Activated CD8-positive, alpha-beta T cell treated with anti-CD3 and anti-CD28 coated beads, Interleukin-2, amount 10 ng/mL, durations not matched to agents 7 days and 5 days (primary cell): ENCODE measurements around the gene LSM4. TPM values are rescaled to one million over a fixed set of nuclear protein-coding genes. Genes with fewer than 3 reads are reported as not detected.

Experiments used
- ATAC-seq: fragments of 150-1000 bp; cut with Tn5 transposase; one replicate; pipeline ENCODE4 v1.10.0; 2021; ENCODE audit warnings: moderate library complexity
- CTCF ChIA-PET: fragments of 350-600 bp; sonication (Branson Sonifier 250); formaldehyde crosslinking; loops from one replicate; lab custom pipeline; 2021; ENCODE audit warnings: antibody characterized with exemption; lab: Charles Lee
- POLR2A ChIA-PET: fragments of 350-600 bp; sonication (Branson Sonifier 250); formaldehyde crosslinking; loops from one replicate; lab custom pipeline; 2021; ENCODE audit warnings: antibody characterized with exemption; lab: Charles Lee
- DNase-seq: peaks from one replicate; pipeline ENCODE4 v3.0.0-alpha.2; 2020
- H3K27ac Mint-ChIP-seq: one replicate; pipeline ENCODE4 v1.8.0; 2021; ENCODE audit warnings: mild to moderate bottlenecking, mixed read lengths
- H3K27me3 Mint-ChIP-seq: one replicate; pipeline ENCODE4 v1.8.0; 2021; ENCODE audit warnings: low read depth, mixed read lengths
- H3K36me3 Mint-ChIP-seq: one replicate; pipeline ENCODE4 v1.8.0; 2021; ENCODE audit warnings: low read depth, mixed read lengths
- H3K4me1 Mint-ChIP-seq: one replicate; pipeline ENCODE4 v1.8.0; 2021; ENCODE audit warnings: low read depth, mixed read lengths
- H3K4me3 Mint-ChIP-seq: one replicate; pipeline ENCODE4 v1.8.0; 2021; ENCODE audit warnings: mild to moderate bottlenecking, mixed read lengths
- H3K9me3 Mint-ChIP-seq: one replicate; pipeline ENCODE4 v1.8.0; 2022; ENCODE audit warnings: mixed read lengths; ENCODE audit not compliant: insufficient read depth
- total RNA-seq, 2 experiments: library from RNA; stranded (reverse); gene quantifications; one replicate each; pipeline ENCODE4 v1.2.3, GENCODE V29; 2021

The LSM4 gene
- total RNA-seq, 2 experiments from 2014 or later: 199 to 215 TPM

GRCh38 chr19:18274219-18274780 lies 48.6 kb downstream of the LSM4 start, which contains the start of gene IQCN:
IQCN (minus strand) TSS chr19:18274452; CDS start chr19:18269478, 4,974 bp downstream.
- Mint-ChIP-seq H3K27me3 (no peaks in the 10 kb centered on the region), H3K36me3 (peaks cover 43% of the 10 kb centered on the region), H3K9me3 (no peaks in the 10 kb centered on the region), H3K27ac (peak within 1 kb of the TSS; percentile 57), H3K4me1 (peaks cover 48% of the 10 kb centered on the region), H3K4me3 (no peak within 1 kb of the TSS)
- DNase-seq: peak; percentile 62
- ChIA-PET CTCF (interaction anchor here (1.2 to 8.9 kb wide), 6 partner anchors 23 to 115 kb away, joined by 3 to 464 read pairs (median 8); partner anchors contain the start of gene LSM4), POLR2A (interaction anchor here (0.9 to 1.6 kb wide), 5 partner anchors 18 to 54 kb away, joined by 3 to 5 read pairs (median 3); partner anchors contain the start of gene LSM4)
- peak; percentile 24 for ATAC-seq

DNA sequence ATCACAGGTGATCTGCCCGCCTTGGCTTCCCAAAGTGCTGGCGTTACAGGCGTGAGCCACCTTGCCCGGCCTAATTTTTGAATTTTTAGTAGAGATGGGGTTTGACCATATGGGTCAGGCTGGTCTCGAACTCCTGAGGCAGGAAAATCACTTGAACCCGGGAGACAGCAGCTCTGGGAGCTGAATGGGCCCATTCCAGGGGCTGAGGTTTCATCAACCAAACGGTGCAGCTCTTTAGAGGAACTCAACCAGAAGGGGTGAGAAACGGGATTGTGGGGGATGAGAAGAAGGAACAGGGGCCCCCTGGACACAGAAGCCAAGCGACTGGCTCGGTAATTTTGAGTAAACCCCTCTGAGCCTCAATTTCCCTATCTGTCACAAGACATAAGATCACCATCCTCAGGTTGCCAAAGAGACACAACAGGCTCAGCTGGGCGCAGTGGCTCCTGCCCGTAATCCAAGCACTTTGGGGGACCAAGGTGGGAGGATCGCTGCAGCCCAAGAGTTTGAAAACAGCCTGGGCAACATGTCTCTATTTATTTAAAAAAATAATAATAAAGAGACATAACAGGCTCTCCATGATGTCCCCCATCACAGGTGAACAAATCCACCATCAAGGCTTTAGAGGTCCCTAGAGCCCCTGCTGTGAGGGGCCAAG lies 49.2 kb downstream of the LSM4 start:
- Mint-ChIP-seq H3K27ac (no peak overlapping the region), H3K4me3 (no peak overlapping the region), H3K9me3 (no peaks in the 10 kb centered on the region), H3K27me3 (no peaks in the 10 kb centered on the region), H3K36me3 (peaks cover 38% of the 10 kb centered on the region), H3K4me1 (peaks cover 42% of the 10 kb centered on the region)
- ChIA-PET POLR2A (interaction anchor here (0.9 to 1.6 kb wide), 5 partner anchors 19 to 55 kb away, joined by 3 to 5 read pairs (median 3); partner anchors contain the start of gene LSM4), CTCF (interaction anchor here (1.2 to 8.9 kb wide), 6 partner anchors 22 to 115 kb away, joined by 3 to 464 read pairs (median 8); partner anchors contain the start of gene LSM4)
- ATAC-seq (no peak), DNase-seq (no peak)

DNA sequence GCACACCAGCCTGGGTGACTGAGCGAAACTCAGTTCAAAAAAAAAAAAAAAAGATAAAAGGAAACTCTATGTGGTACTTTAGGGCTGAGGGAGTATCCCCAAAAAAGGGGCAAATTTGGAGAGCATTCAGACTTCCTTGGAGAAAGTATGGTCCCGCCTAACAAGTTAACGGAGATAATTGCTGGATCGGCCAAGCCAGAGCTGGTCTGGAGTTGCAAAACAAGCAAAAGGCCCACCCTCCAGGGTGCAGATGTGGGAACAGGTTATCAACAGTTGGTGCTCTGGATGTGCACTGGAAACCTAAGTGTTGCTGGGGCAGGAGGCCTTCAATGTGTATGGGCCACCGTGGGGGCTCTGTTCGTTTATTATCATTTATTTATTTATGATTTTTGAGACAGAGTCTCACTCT lies 51.4 kb downstream of the LSM4 start:
- H3K27ac Mint-ChIP-seq: no peak overlapping the region
- POLR2A ChIA-PET: no interaction called here
- DNase-seq: no peak
- CTCF ChIA-PET: interaction anchor here (0.6 to 2.4 kb wide), 5 partner anchors 9 to 117 kb away, joined by 3 to 7 read pairs (median 3); partner anchors contain the start of genes LSM4 and MPV17L2
- H3K36me3 Mint-ChIP-seq: peaks cover 27% of the 10 kb centered on the region
- H3K27me3 Mint-ChIP-seq: no peaks in the 10 kb centered on the region
- H3K4me3 Mint-ChIP-seq: no peak overlapping the region
- H3K4me1 Mint-ChIP-seq: peaks cover 27% of the 10 kb centered on the region
- no peaks in the 10 kb centered on the region for H3K9me3 Mint-ChIP-seq
- no peak for ATAC-seq

GRCh38 chr19:18270326-18270725 lies 52.5 kb downstream of the LSM4 start:
- Mint-ChIP-seq H3K9me3 (no peaks in the 10 kb centered on the region), H3K27me3 (no peaks in the 10 kb centered on the region), H3K4me3 (no peak overlapping the region), H3K4me1 (peaks cover 30% of the 10 kb centered on the region), H3K27ac (no peak overlapping the region), H3K36me3 (peaks cover 25% of the 10 kb centered on the region)
- DNase-seq (no peak), ATAC-seq (no peak)
- POLR2A ChIA-PET: no interaction called here
- CTCF ChIA-PET: interaction anchor here (0.6 to 4.3 kb wide), 5 partner anchors 9 to 182 kb away, joined by 3 to 25 read pairs (median 7); partner anchors contain the start of gene LSM4

- ChIA-PET POLR2A (interaction anchor here (0.9 to 1.9 kb wide), 2 partner anchors 9 to 11 kb away, joined by 4 to 5 read pairs; no protein-coding TSS in a partner anchor), CTCF (interaction anchor here (0.6 to 4.3 kb wide), 7 partner anchors 10 to 216 kb away, joined by 3 to 25 read pairs (median 4); a partner anchor contains a TSS)
- DNase-seq (no peak), ATAC-seq (no peak)
- H3K27me3 Mint-ChIP-seq: no peaks in the 10 kb centered on the region
- peaks cover 19% of the 10 kb centered on the region for H3K4me1 Mint-ChIP-seq
- no peaks in the 10 kb centered on the region for H3K9me3 Mint-ChIP-seq
- H3K27ac Mint-ChIP-seq: no peak overlapping the region
- peaks cover 16% of the 10 kb centered on the region for H3K36me3 Mint-ChIP-seq
- H3K4me3 Mint-ChIP-seq: no peak overlapping the region
Observed at GRCh38 chr19:18269070-18269723, 53.7 kb downstream of the LSM4 start.

DNA sequence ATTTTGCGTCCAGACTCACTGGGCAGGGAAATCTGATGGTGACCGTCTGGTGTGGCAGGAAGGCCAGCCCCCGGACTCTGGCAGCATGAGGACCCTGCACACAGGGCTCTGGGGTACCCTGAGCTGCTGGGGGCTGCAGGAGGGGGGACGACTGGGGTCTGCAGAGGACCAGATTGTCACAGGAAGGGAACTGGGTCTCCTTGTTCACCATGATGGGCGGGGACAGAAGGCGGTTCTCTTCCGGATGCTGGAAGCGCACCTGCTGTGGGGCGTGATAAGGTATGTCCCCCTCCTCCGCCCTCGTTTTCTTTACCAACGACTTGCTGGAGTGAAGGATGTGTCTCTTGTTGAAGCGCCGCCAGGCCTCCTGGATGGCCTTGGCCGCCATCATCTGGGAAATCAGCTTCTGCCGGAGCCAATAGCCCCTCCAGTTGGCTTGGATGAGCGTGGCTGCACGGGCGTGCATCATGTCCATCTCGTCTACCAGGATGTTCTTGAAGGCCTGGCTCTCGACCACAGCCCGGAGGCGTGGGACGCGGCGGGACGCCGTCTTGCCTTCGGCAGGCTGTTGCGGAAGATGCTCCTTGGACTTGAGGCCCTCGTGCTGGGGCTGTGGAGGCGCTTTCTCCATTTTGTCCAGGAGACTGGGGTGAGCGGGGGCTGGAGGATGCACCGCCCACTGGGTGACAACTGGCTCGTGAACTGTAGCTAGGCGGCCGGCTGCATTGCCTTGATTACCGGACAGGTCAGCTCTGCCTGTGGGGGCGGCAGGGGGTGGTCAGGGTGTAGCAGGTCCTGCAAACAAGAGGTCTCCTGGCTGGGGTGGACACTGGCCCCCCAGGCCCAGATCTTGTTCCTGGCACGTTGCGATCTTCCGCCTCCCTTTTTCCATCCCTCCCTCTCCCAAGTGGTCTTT lies 55.8 kb downstream of the LSM4 start:
- Mint-ChIP-seq H3K9me3 (no peaks in the 10 kb centered on the region), H3K36me3 (peaks cover 10% of the 10 kb centered on the region), H3K4me1 (peaks cover 14% of the 10 kb centered on the region), H3K27ac (no peak overlapping the region), H3K27me3 (no peaks in the 10 kb centered on the region), H3K4me3 (no peak overlapping the region)
- DNase-seq (no peak), ATAC-seq (no peak)
- POLR2A ChIA-PET: no interaction called here
- CTCF ChIA-PET: interaction anchor here (4.3 kb wide), 1 partner anchor 12 kb away, joined by 25 read pairs; no protein-coding TSS in a partner anchor

- Mint-ChIP-seq H3K4me1 (peaks cover 11% of the 10 kb centered on the region), H3K9me3 (no peaks in the 10 kb centered on the region), H3K27ac (no peak overlapping the region), H3K36me3 (peaks cover 10% of the 10 kb centered on the region), H3K27me3 (no peaks in the 10 kb centered on the region), H3K4me3 (no peak overlapping the region)
- DNase-seq (no peak), ATAC-seq (no peak)
- POLR2A ChIA-PET: no interaction called here
- CTCF ChIA-PET: interaction anchor here (1.3 kb wide), 1 partner anchor 14 kb away, joined by 3 read pairs; no protein-coding TSS in a partner anchor
Observed at GRCh38 chr19:18265582-18265981, 57.3 kb downstream of the LSM4 start.

- peaks cover 10% of the 10 kb centered on the region for H3K36me3 Mint-ChIP-seq
- no peak for ATAC-seq
- POLR2A ChIA-PET: no interaction called here
- no peaks in the 10 kb centered on the region for H3K9me3 Mint-ChIP-seq
- CTCF ChIA-PET: interaction anchor here (1.3 kb wide), 1 partner anchor 15 kb away, joined by 3 read pairs; no protein-coding TSS in a partner anchor
- H3K4me3 Mint-ChIP-seq: no peak overlapping the region
- DNase-seq: no peak
- H3K4me1 Mint-ChIP-seq: peaks cover 11% of the 10 kb centered on the region
- H3K27ac Mint-ChIP-seq: no peak overlapping the region
- H3K27me3 Mint-ChIP-seq: no peaks in the 10 kb centered on the region
Observed at GRCh38 chr19:18264971-18265540, 57.8 kb downstream of the LSM4 start.

DNA sequence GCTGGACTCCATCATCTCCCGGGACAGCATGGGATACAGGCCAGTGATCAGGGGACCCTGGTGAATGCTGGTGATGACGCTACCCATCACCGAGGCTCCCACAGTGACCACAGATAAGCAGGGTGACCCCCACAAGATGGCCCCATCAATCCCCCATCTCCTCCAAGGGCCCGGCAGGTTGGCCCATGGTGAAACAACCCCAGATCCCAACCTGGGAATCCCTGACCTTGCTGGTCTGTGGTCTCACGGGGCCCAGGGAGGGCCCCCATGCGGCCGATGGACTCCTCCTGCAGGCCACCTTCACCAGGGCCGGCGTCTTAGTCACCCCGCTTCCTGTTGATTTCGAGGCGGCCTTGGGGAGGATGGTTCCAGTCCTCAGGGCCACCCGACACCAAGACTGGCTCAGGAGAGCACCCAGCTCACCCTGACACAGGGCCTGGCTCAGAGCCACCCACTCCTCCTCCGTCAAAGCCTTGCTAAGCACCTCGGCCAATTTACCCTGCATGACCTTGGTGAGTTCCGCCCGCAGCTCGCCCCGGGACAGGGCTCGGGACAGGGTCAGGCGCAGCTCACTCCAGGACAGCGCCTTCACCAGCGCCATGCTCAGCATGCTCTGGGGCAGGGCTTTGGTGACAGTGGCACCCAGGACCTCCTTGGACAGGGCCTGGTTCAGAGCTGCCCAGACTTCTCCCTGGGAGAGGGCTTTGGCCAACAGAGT lies 58.6 kb downstream of the LSM4 start:
- ChIA-PET POLR2A (no interaction called here), CTCF (interaction anchor here (2.9 to 3.8 kb wide), 2 partner anchors 12 to 15 kb away, joined by 14 to 21 read pairs; no protein-coding TSS in a partner anchor)
- Mint-ChIP-seq H3K36me3 (peaks cover 10% of the 10 kb centered on the region), H3K4me3 (no peak overlapping the region), H3K9me3 (no peaks in the 10 kb centered on the region), H3K27ac (no peak overlapping the region), H3K4me1 (peaks cover 11% of the 10 kb centered on the region), H3K27me3 (no peaks in the 10 kb centered on the region)
- ATAC-seq (no peak), DNase-seq (no peak)
